Activated CD8-positive, alpha-beta memory T cell treated with anti-CD3 and anti-CD28 coated beads, Interleukin-2, amount 50 U/mL, for 24 hours (primary cell): Measurements from ENCODE around the gene MRPS27.
"Not testable (repeated sequence)": the region's sequence is repeated elsewhere in the genome, so short reads cannot be mapped to it uniquely, and the experiment has no call there.

Experiments
- DNase-seq: peaks from one replicate; pipeline ENCODE4 v3.0.0-alpha.2; 2020; ENCODE audit errors: extremely low read depth

The MRPS27 gene

GRCh38 chr5:72202331-72202825 is 117.7 kb downstream of the MRPS27 start:
- no peak for DNase-seq

- no peak for DNase-seq
Observed at GRCh38 chr5:72199681-72200080, 120.4 kb downstream of the MRPS27 start.

DNA sequence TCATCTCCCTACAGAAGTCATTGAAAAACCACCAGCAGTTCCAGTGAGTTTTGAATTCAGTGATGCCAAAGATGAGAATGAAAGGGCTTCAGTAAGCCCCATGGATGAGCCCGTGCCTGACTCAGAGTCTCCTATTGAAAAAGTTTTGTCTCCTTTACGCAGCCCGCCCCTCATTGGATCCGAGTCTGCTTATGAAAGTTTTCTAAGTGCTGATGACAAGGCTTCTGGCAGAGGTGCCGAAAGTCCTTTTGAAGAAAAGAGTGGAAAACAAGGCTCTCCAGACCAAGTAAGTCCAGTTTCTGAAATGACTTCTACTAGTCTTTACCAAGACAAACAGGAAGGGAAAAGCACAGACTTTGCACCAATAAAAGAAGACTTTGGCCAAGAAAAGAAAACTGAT is 122.6 kb downstream of the MRPS27 start:
- no peak for DNase-seq

DNA sequence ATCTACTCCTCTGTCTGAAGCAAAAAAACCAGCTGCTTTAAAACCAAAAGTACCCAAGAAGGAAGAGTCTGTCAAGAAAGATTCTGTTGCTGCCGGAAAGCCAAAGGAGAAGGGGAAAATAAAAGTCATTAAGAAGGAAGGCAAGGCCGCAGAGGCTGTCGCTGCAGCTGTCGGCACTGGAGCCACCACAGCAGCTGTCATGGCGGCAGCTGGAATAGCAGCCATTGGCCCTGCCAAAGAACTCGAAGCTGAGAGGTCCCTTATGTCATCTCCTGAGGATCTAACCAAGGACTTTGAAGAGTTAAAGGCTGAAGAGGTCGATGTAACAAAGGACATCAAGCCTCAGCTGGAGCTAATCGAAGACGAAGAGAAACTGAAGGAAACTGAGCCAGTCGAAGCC is 124.5 kb downstream of the MRPS27 start:
- no peak for DNase-seq

GRCh38 chr5:72194846-72195245 is 125.2 kb downstream of the MRPS27 start:
- no peak for DNase-seq

DNA sequence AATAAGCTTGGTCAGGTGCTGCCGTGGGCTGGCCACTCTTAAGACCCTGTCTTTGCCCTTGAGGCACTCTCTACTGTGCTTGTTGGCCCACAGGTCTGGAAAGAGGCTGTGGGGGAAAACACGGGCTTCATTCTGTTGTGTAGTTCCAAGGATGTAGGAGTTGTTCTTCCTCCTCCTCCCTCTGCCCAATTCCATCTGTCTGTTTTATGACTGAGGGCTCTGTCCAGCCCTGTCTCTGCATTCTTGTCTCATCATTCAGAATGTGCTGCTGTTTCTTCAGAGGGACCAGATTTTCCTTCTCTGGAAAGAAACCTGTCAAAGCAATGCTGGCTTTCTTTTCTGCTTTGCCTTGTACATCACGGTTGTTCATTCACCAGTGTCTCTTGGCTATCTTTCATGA is 128.6 kb downstream of the MRPS27 start:
- DNase-seq = no peak

DNA sequence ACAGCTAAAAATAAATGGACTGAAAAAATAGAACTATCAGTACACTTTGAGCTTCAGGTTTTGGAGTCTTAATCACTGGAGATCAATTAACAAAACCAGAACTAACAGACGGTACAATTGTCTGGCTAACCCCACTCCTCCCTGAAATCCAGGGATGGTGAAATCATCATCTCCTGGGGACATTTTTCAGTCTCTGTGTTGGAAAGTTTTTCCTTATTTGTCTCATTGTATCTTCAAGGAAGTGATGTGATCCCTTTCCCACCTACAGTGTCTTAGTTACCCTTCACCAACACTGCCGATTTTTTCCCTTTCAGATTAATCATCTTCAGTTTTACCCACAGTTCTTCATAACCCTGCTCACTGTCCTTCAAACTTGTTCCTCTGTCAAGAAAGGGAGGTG is 130.9 kb downstream of the MRPS27 start:
- DNase-seq = no peak

DNA sequence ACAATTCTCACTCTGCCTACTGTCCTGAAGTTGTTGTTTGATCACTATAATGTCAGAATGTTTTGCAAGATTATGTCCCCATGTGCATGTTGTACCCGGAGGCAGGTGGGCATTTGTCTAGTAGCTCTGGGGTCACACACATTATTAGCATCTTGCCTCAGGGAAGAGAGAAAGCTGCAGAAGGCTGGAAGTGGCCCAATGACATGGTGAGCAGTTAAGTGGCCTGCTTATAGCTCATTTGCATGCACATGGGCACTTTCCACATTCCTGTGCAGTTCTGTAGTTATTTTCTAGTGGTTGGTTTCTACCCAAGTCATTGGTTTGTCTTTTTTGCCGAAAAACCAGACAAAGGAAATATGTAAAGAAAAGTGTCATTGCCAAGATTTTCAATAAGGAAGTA is 131.9 kb downstream of the MRPS27 start:
- DNase-seq = no peak

GRCh38 chr5:72187388-72188075 is 132.5 kb downstream of the MRPS27 start:
- DNase-seq = no peak

DNA sequence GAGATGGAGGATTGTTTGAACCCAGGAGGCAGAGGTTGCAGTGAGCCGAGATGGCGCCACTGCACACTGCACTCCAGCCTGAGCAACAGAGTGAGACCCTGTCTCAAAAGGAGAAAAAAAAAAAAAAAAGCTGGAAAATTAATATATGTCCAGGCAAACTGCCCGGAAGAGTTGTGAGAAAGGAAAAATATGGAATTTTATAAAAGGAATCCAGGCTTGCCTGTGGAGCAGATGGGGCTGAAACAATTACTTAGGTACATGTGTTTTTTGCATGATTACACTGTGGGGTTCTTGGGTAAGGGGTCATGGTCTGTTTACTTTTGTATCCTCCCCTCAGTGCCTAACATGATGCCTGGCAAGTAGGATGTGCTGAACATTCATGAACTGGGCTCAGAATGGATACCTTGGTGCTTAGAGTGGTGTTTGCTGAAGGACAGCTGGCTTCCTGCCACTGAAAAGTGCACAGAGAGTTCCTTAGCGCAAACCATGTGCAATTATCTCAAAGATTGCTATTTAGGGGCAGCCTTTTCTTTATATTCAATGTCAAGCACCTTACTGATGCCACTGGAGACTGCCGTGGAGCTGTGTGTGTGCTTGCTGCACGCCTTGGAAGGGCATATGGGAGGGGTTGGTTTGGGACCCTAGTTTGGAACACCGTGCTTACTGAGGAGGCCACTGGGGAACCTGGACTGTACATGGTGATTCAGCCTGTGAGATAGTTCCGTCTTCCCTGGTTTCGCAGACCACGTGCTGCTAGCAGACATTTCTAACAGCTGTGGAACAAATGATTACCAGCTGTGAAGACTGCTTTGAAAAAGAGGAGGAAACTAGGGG is 134.3 kb downstream of the MRPS27 start:
- no peak for DNase-seq

GRCh38 chr5:72184408-72184807 is 135.6 kb downstream of the MRPS27 start:
- DNase-seq = no peak

DNA sequence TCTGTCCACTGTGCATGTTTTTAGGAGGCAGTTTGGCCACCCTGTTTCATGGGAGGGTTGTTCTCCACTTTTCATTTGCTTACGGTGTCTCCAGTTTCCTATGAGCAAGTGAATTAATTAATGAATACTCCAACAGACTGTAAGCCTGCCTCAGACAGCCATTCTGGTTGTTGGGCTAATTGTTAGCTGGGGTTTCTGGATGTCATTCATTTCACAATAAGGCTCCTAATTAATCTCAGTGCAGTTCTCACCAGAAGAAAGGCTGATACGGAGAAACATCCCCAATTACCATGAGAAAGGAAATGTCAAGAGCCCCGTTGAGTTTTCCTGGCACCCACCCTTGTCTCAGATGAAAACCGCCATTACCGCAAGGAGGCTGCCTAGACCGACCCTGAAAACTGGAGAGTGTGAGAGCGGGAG is 136.9 kb downstream of the MRPS27 start:
- no peak for DNase-seq

DNA sequence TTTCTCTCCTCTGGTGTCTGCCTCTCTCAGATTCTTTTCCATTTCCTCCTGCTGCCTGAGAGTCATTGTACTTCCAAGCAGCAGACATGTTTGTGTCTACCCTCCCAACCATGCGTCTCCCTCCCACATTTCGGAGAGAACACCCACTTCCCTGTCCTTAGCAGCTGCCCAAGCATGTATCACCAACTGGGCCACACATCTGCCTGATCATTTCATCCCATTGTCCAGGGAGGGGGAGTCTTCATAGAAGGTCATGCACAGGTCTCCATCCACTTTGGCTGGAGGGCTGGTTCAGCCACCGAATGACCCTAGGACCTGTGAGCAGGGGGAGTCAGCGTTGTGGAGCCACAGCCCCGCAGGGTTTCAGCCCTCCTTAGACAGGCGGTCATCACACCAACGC is 137.4 kb downstream of the MRPS27 start:
- DNase-seq = no peak

GRCh38 chr5:72180925-72181324 is 139.1 kb downstream of the MRPS27 start:
- no peak for DNase-seq

GRCh38 chr5:72179816-72180440 is 140.1 kb downstream of the MRPS27 start:
- DNase-seq = no peak

DNA sequence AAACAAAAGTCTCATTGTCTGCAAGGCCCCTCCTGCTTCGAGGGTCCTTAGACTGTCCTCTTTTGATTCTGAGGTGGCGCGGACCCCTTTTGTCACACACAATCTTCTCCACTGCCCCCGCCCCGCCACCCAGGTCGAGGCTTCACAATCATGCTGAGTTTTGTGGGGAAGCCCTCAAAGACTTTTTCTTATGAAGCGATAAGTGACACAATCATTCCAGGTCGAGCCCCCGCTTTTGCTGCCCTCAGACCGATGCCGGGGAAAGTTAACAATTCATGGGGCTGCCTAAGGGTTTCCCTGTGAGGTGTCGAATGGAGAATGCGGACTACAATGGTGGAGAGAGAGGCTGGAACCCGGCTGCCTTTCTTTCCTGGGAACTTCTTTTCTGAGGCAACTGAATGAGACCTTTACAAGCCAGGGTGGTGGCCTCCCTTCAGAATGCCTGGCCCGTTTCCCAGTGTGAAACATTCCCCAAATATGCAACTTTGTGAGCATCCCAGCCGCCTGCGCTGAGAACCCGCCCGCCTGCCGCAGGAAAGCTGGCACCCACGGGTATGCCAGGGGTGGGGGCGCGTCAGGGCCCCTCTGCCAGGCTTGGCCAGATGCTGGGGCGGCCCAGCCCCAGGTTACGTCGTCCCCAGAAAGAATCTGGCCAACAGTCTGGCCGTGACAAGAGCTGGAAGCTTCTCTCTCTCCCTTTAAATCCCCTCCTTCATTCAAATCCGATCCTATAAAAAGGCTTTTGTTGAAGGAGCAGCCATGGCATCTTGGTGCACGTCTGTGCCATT is 140.8 kb downstream of the MRPS27 start:
- DNase-seq = no peak

DNA sequence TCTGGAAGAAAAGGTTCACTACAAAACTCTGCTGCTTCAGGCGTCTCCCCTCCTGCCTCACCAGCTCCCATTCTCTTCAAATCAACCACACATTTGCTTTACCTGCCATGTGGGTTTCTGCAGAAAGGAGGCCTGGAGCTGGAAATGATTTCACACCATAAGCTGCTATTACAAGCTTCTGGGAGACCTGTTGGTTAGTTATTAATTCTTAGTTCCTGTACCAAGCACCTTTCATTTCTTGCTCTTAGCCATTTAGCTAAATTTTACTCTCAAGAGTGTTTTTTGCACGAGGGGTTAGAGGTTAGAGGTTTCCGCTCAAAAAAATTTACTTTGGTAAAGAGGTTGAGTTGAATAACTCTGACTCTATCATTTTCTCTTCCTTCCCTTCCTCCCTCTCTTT is 142.5 kb downstream of the MRPS27 start:
- no peak for DNase-seq

GRCh38 chr5:72172786-72173185 is 147.3 kb downstream of the MRPS27 start:
- DNase-seq = no peak

DNA sequence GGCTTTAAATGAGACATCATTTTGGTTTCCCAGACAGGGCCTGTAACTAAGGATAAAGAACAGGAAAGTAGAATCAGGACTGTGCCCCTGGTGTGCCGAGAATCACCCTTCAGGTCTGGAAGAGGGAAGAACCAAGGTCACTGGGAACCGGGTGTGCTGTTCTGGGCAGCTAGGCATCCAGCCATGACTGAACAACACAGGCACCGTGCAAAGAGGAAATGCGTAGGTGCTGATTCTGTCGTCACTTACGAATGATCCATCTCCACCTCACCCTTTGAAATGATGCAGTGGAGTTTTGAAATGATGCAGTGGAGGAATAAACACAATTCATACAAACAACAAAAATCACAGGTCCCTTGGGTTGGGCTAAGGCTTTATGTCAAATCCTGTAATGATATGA is 148.4 kb downstream of the MRPS27 start:
- no peak for DNase-seq

- DNase-seq = not testable (repeated sequence)
Observed at GRCh38 chr5:72171181-72171580, 148.9 kb downstream of the MRPS27 start.

DNA sequence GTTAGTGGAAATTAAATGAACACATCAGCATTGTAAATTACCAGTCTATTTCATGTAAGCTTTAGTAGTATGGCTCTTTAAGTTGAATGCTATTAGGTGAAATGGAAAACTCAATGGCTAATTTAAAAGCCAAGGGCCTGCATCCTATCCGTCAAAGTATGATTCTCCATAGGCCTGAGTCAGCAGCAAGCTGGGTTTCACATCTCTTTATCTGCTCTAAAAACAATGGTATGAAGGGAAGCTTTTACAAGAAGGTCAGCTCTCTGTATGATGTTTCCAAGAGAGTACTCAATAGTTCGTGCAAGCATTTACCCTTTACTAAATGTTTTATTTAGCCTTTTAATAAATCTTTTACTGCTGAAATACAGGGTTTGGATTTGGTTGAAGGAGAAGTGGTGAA is 149.9 kb downstream of the MRPS27 start:
- no peak for DNase-seq
